H9 (cell line): ENCODE data around the gene POU2F1. TPM values are rescaled to one million over a fixed set of nuclear protein-coding genes. Genes with fewer than 3 reads are reported as not detected.

ENCODE experiments used
- DNase-seq: peaks from one replicate; pipeline ENCODE4 v3.0.0-alpha.2; 2017
- H2AFZ ChIP-seq: one replicate; pipeline ENCODE4 v1.6.1; 2013; ENCODE audit warnings: mild to moderate bottlenecking, low read length, control low read depth, moderate library complexity
- H2AK5ac ChIP-seq: 2 replicates; pipeline ENCODE4 v1.6.1; 2013; ENCODE audit warnings: low read length, control low read depth, mixed read lengths; ENCODE audit not compliant: insufficient read length
- H2BK120ac ChIP-seq: one replicate; pipeline ENCODE4 v1.6.1; 2013; ENCODE audit warnings: low read depth, mild to moderate bottlenecking, low read length, control low read depth, inconsistent platforms; ENCODE audit not compliant: poor library complexity, severe bottlenecking
- H2BK12ac ChIP-seq: 2 replicates; pipeline ENCODE4 v1.6.1; 2013; ENCODE audit warnings: low read length, control low read depth, mixed read lengths, low read depth; ENCODE audit not compliant: insufficient read length
- H2BK15ac ChIP-seq: 2 replicates; pipeline ENCODE4 v1.6.1; 2013; ENCODE audit warnings: low read depth, low read length, control low read depth
- H2BK20ac ChIP-seq: one replicate; pipeline ENCODE4 v1.6.1; 2013; ENCODE audit warnings: low read depth, mild to moderate bottlenecking, low read length, control low read depth, inconsistent platforms; ENCODE audit not compliant: poor library complexity, severe bottlenecking
- H2BK5ac ChIP-seq: 2 replicates; pipeline ENCODE4 v1.6.1; 2013; ENCODE audit warnings: low read length, control low read depth, mixed read lengths; ENCODE audit not compliant: insufficient read length
- H3K14ac ChIP-seq: 2 replicates; pipeline ENCODE4 v1.6.1; 2013; ENCODE audit warnings: low read length, control low read depth; ENCODE audit not compliant: insufficient read depth
- H3K18ac ChIP-seq: 2 replicates; pipeline ENCODE4 v1.6.1; 2013; ENCODE audit warnings: low read depth, mild to moderate bottlenecking, mixed read lengths, low read length, control low read depth; ENCODE audit not compliant: insufficient read length
- H3K23ac ChIP-seq: 2 replicates; pipeline ENCODE4 v1.6.1; 2013; ENCODE audit warnings: low read length, control low read depth, mixed read lengths, low read depth; ENCODE audit not compliant: insufficient read length
- H3K23me2 ChIP-seq: 2 replicates; pipeline ENCODE4 v1.6.1; 2013; ENCODE audit warnings: low read depth, mild to moderate bottlenecking, mixed read lengths, low read length, control low read depth; ENCODE audit not compliant: insufficient read length, poor library complexity, severe bottlenecking
- H3K27ac ChIP-seq: 2 replicates; pipeline ENCODE4 v1.5.1; 2013; ENCODE audit warnings: low read length, control low read depth, mixed read lengths, low read depth; ENCODE audit not compliant: insufficient read length
- H3K27me3 ChIP-seq: 2 replicates; pipeline ENCODE4 v1.6.1; 2013; ENCODE audit warnings: low read length, control low read depth, inconsistent platforms; ENCODE audit not compliant: insufficient read depth
- H3K4ac ChIP-seq: 2 replicates; pipeline ENCODE4 v1.6.1; 2013; ENCODE audit warnings: low read depth, mild to moderate bottlenecking, control low read depth, inconsistent platforms, low read length, moderate library complexity
- H3K4me1 ChIP-seq: 2 replicates; pipeline ENCODE4 v1.6.1; 2013; ENCODE audit warnings: low read length, control low read depth, inconsistent platforms; ENCODE audit not compliant: insufficient read depth
- H3K4me2 ChIP-seq: 2 replicates; pipeline ENCODE4 v1.6.1; 2013; ENCODE audit warnings: low read length, control low read depth, mixed read lengths; ENCODE audit not compliant: insufficient read length, insufficient read depth
- H3K56ac ChIP-seq: 2 replicates; pipeline ENCODE4 v1.6.1; 2013; ENCODE audit warnings: low read depth, mild to moderate bottlenecking, mixed read lengths, low read length, control low read depth; ENCODE audit not compliant: insufficient read length
- H3K79me1 ChIP-seq: 2 replicates; pipeline ENCODE4 v1.6.1; 2013; ENCODE audit warnings: low read depth, mild to moderate bottlenecking, moderate library complexity, low read length, control low read depth, inconsistent platforms; ENCODE audit not compliant: insufficient read depth, poor library complexity, severe bottlenecking
- H3K79me2 ChIP-seq: 2 replicates; pipeline ENCODE4 v1.6.1; 2013; ENCODE audit warnings: low read length, control low read depth, inconsistent platforms; ENCODE audit not compliant: insufficient read depth
- H3K9ac ChIP-seq: 2 replicates; pipeline ENCODE4 v1.6.1; 2013; ENCODE audit warnings: low read length, control low read depth, mixed read lengths; ENCODE audit not compliant: insufficient read length; ENCODE audit errors: extremely low read depth
- H3K9me3 ChIP-seq: one replicate; pipeline ENCODE4 v1.6.1; 2013; ENCODE audit warnings: low read depth, low read length, inconsistent platforms; ENCODE audit not compliant: control insufficient read depth
- H3T11ph ChIP-seq: one replicate; pipeline ENCODE4 v1.6.1; 2013; ENCODE audit warnings: mild to moderate bottlenecking, low read length, control low read depth, inconsistent platforms
- H4K20me1 ChIP-seq: one replicate; pipeline ENCODE4 v1.6.1; 2013; ENCODE audit not compliant: control insufficient read depth, insufficient read length, insufficient read depth
- H4K5ac ChIP-seq: 2 replicates; pipeline ENCODE4 v1.6.1; 2013; ENCODE audit warnings: low read depth, mild to moderate bottlenecking, mixed read lengths, low read length, control low read depth; ENCODE audit not compliant: insufficient read length
- H4K8ac ChIP-seq: replicated peaks from 2 replicates; pipeline ENCODE4 v1.6.1; 2013; ENCODE audit warnings: low read length, control low read depth, mixed read lengths, low read depth; ENCODE audit not compliant: insufficient read length
- H4K91ac ChIP-seq: 2 replicates; pipeline ENCODE4 v1.6.1; 2013; ENCODE audit warnings: low read depth, mild to moderate bottlenecking, moderate library complexity, mixed read lengths, low read length, control low read depth; ENCODE audit not compliant: insufficient read length
- H3K27ac Mint-ChIP-seq, 3 experiments: 2 replicates in 2 of 3; 3 replicates in 1 of 3; pipeline ENCODE4 v1.8.0; 2020 to 2021; ENCODE audit warnings: mixed read lengths in 3 of 3, mild to moderate bottlenecking in 1 of 3, moderate library complexity in 1 of 3
- H3K27me3 Mint-ChIP-seq: 2 replicates; pipeline ENCODE4 v1.8.0; 2021; ENCODE audit warnings: low read depth, mild to moderate bottlenecking, moderate library complexity, mixed read lengths
- H3K36me3 Mint-ChIP-seq, 3 experiments: 2 replicates in 2 of 3; 3 replicates in 1 of 3; pipeline ENCODE4 v1.8.0; 2020 to 2021; ENCODE audit warnings: low read depth in 3 of 3, mixed read lengths in 3 of 3; ENCODE audit not compliant: insufficient read depth in 1 of 3
- H3K4me1 Mint-ChIP-seq, 2 experiments: 2 replicates each; pipeline ENCODE4 v1.8.0; 2020; ENCODE audit warnings: mixed read lengths in 2 of 2
- H3K4me3 Mint-ChIP-seq, 2 experiments: 2 replicates in 1 of 2; 3 replicates in 1 of 2; pipeline ENCODE4 v1.8.0; 2020 to 2021; ENCODE audit warnings: mild to moderate bottlenecking in 2 of 2, mixed read lengths in 2 of 2, moderate library complexity in 1 of 2
- H3K9me3 Mint-ChIP-seq, 2 experiments: 2 replicates in 1 of 2; 3 replicates in 1 of 2; pipeline ENCODE4 v1.8.0; 2020; ENCODE audit warnings: mild to moderate bottlenecking in 2 of 2, mixed read lengths in 2 of 2, moderate library complexity in 1 of 2
- CTCF ChIP-seq: fragments of 200-600 bp; sonication (generic); conservative IDR thresholded peaks from 3 replicates; pipeline ENCODE4 v1.8.0; 2021; ENCODE audit warnings: antibody characterized with exemption, mild to moderate bottlenecking
- whole genome bisulfite sequencing: extraction: QIAGEN DNeasy Blood & Tissue Kit; methylation state at CpG from one replicate; pipeline ENCODE4 v1.1.7; 2013; ENCODE audit warnings: missing lambda C conversion rate, low lambda C conversion rate, mixed read lengths; ENCODE audit not compliant: insufficient read length; ENCODE audit errors: extremely low coverage; 5-methylcytosine and 5-hydroxymethylcytosine counted together
- total RNA-seq: library from RNA; stranded (reverse); gene quantifications from 2 replicates; pipeline ENCODE4 v1.2.1, GENCODE V29; 2021

Gene POU2F1
- total RNA-seq, 1 experiment from 2014 or later = 62.5 TPM

DNA sequence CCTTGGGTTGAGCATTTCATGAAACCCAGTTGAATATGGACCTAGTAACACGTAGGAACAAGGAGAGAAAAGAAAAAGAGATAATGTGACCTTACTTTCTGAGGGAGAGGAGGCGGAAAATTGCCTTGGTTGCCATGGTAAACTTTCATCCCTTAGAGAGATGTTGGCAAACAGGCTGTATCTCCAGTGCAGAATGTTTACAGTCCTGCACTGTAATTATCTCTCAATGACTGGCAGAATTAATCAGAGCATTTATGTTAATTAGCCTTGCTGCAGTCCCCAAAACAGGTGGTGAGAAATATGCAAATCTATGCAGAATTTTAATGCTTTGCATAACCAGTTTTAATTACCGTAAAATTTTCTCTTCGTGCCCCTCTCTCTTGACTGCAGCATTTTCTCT, 150.3 kb downstream of the POU2F1 start:
- TF ChIP-seq CTCF = no peak
- Mint-ChIP-seq H3K27ac (peak overlapping the region in 2 of 3 experiments; percentile 18 to 63; a peak in 3 of 7 replicates), H3K9me3 (no peaks in the 10 kb centered on the region), H3K27me3 (no peaks in the 10 kb centered on the region), H3K4me1 (peaks cover 29 to 39% of the 10 kb centered on the region in 2 experiments), H3K36me3 (peaks cover 2 to 25% (median 15%) of the 10 kb centered on the region in 3 experiments; a peak in 5 of 7 replicates), H3K4me3 (no peak overlapping the region)
- Histone ChIP-seq H2BK20ac (no peak overlapping the region), H3K4me1 (peaks cover 4% of the 10 kb centered on the region; the same call in 1 of the 2 replicates), H4K20me1 (no peaks in the 10 kb centered on the region), H4K91ac (no peak overlapping the region), H3K23me2 (no peaks in the 10 kb centered on the region), H3T11ph (no peak overlapping the region), H3K4me2 (no peak overlapping the region), H3K14ac (no peak overlapping the region), H3K79me1 (no peaks in the 10 kb centered on the region), H2BK5ac (no peak overlapping the region), H3K9ac (no peak overlapping the region), H3K4ac (no peak overlapping the region), H3K27me3 (no peaks in the 10 kb centered on the region), H3K27ac (no peak overlapping the region), H4K8ac (no peak overlapping the region), H3K23ac (no peak overlapping the region), H3K9me3 (no peaks in the 10 kb centered on the region), H3K18ac (no peak overlapping the region), H2BK15ac (no peak overlapping the region), H2BK120ac (no peak overlapping the region), H4K5ac (no peak overlapping the region), H3K79me2 (no peaks in the 10 kb centered on the region), H2AK5ac (no peak overlapping the region), H3K56ac (no peak overlapping the region), H2AFZ (no peak overlapping the region), H2BK12ac (no peak overlapping the region)
- no peak for DNase-seq
- no CpG with 5 or more reads among the region's 4 CpGs for WGBS
